Stimulated activated naive CD8-positive, alpha-beta T cell treated with anti-CD3 and anti-CD28 coated beads, Interleukin-15, Interleukin-2, amounts not matched to agents 100 ng/mL and 50 ng/mL, for 24 hours (primary cell): ENCODE results near the gene UBXN7.
"Not testable (repeated sequence)": the region's sequence is repeated elsewhere in the genome, so short reads cannot be mapped to it uniquely, and the experiment has no call there.

Experiments used
- H3K27ac Mint-ChIP-seq: one replicate; pipeline ENCODE4 v1.8.0; 2021; ENCODE audit warnings: mild to moderate bottlenecking, mixed read lengths
- H3K27me3 Mint-ChIP-seq: one replicate; pipeline ENCODE4 v1.8.0; 2021; ENCODE audit warnings: mixed read lengths
- H3K36me3 Mint-ChIP-seq: one replicate; pipeline ENCODE4 v1.8.0; 2021; ENCODE audit warnings: low read depth, mixed read lengths
- H3K4me1 Mint-ChIP-seq: one replicate; pipeline ENCODE4 v1.8.0; 2021; ENCODE audit warnings: low read depth, mixed read lengths
- H3K4me3 Mint-ChIP-seq: one replicate; pipeline ENCODE4 v1.8.0; 2021; ENCODE audit warnings: mild to moderate bottlenecking, mixed read lengths
- H3K9me3 Mint-ChIP-seq: one replicate; pipeline ENCODE4 v1.8.0; 2021; ENCODE audit warnings: mixed read lengths

The UBXN7 gene

GRCh38 chr3:196432137-196432879 lies at the start of gene UBXN7:
Gene UBXN7 (minus strand): TSS chr3:196432427. CDS start chr3:196432399, 28 bp downstream.
- H3K4me3 Mint-ChIP-seq: peak within 1 kb of the TSS; percentile 87
- H3K9me3 Mint-ChIP-seq: no peaks in the 10 kb centered on the region
- peak within 1 kb of the TSS; percentile 59 for H3K27ac Mint-ChIP-seq
- peaks cover 21% of the 10 kb centered on the region for H3K4me1 Mint-ChIP-seq
- no peaks in the 10 kb centered on the region for H3K27me3 Mint-ChIP-seq
- peaks cover 14% of the 10 kb centered on the region for H3K36me3 Mint-ChIP-seq

GRCh38 chr3:196477678-196478077 lies 45.5 kb upstream of the UBXN7 start:
- H3K36me3 Mint-ChIP-seq: peaks cover 45% of the 10 kb centered on the region
- no peaks in the 10 kb centered on the region for H3K9me3 Mint-ChIP-seq
- no peaks in the 10 kb centered on the region for H3K27me3 Mint-ChIP-seq
- H3K27ac Mint-ChIP-seq: no peak overlapping the region
- no peak overlapping the region for H3K4me3 Mint-ChIP-seq
- H3K4me1 Mint-ChIP-seq: no peaks in the 10 kb centered on the region

GRCh38 chr3:196472286-196472685 lies 40.1 kb upstream of the UBXN7 start:
- H3K27me3 Mint-ChIP-seq: no peaks in the 10 kb centered on the region
- peaks cover 49% of the 10 kb centered on the region for H3K36me3 Mint-ChIP-seq
- H3K4me3 Mint-ChIP-seq: no peak overlapping the region
- H3K9me3 Mint-ChIP-seq: no peaks in the 10 kb centered on the region
- peaks cover 5% of the 10 kb centered on the region for H3K4me1 Mint-ChIP-seq
- H3K27ac Mint-ChIP-seq: no peak overlapping the region

- Mint-ChIP-seq H3K27me3 (no peaks in the 10 kb centered on the region), H3K9me3 (no peaks in the 10 kb centered on the region), H3K36me3 (peaks cover 45% of the 10 kb centered on the region), H3K4me3 (no peak overlapping the region), H3K27ac (no peak overlapping the region), H3K4me1 (peaks cover 5% of the 10 kb centered on the region)
Measured at GRCh38 chr3:196471551-196471950, 39.3 kb upstream of the UBXN7 start.

- H3K27me3 Mint-ChIP-seq, H3K4me3 Mint-ChIP-seq, H3K9me3 Mint-ChIP-seq, H3K27ac Mint-ChIP-seq, H3K4me1 Mint-ChIP-seq: not testable (repeated sequence)
- peaks cover 42% of the 10 kb centered on the region for H3K36me3 Mint-ChIP-seq
Measured at GRCh38 chr3:196470182-196470581, 38.0 kb upstream of the UBXN7 start.

- Mint-ChIP-seq H3K4me3 (no peak overlapping the region), H3K4me1 (peaks cover 7% of the 10 kb centered on the region), H3K27ac (no peak overlapping the region), H3K36me3 (peaks cover 21% of the 10 kb centered on the region), H3K9me3 (no peaks in the 10 kb centered on the region), H3K27me3 (no peaks in the 10 kb centered on the region)
Measured at GRCh38 chr3:196463804-196464203, 31.6 kb upstream of the UBXN7 start.

- Mint-ChIP-seq H3K27me3 (no peaks in the 10 kb centered on the region), H3K36me3 (peaks cover 20% of the 10 kb centered on the region), H3K4me3 (no peak overlapping the region), H3K9me3 (no peaks in the 10 kb centered on the region), H3K4me1 (peaks cover 7% of the 10 kb centered on the region), H3K27ac (no peak overlapping the region)
Measured at GRCh38 chr3:196463478-196463756, 31.2 kb upstream of the UBXN7 start.

- not testable (repeated sequence) for H3K27me3 Mint-ChIP-seq
Measured at GRCh38 chr3:196462680-196463477, 30.7 kb upstream of the UBXN7 start.

GRCh38 chr3:196458063-196458462 lies 25.8 kb upstream of the UBXN7 start:
- no peak overlapping the region for H3K27ac Mint-ChIP-seq
- peaks cover 16% of the 10 kb centered on the region for H3K4me1 Mint-ChIP-seq
- peaks cover 5% of the 10 kb centered on the region for H3K36me3 Mint-ChIP-seq

More at GRCh38 chr3:196462680-196463477, 30.7 kb upstream of the UBXN7 start:
- H3K27ac Mint-ChIP-seq, H3K4me3 Mint-ChIP-seq, H3K9me3 Mint-ChIP-seq: not testable (repeated sequence)
- Mint-ChIP-seq H3K36me3 (peaks cover 18% of the 10 kb centered on the region), H3K4me1 (peaks cover 10% of the 10 kb centered on the region)

GRCh38 chr3:196457470-196457869 lies 25.2 kb upstream of the UBXN7 start:
- not testable (repeated sequence) for H3K27ac Mint-ChIP-seq, H3K4me3 Mint-ChIP-seq, H3K9me3 Mint-ChIP-seq, H3K27me3 Mint-ChIP-seq, H3K36me3 Mint-ChIP-seq
- H3K4me1 Mint-ChIP-seq: peaks cover 16% of the 10 kb centered on the region

More at GRCh38 chr3:196458063-196458462, 25.8 kb upstream of the UBXN7 start:
- H3K4me3 Mint-ChIP-seq: no peak overlapping the region
- no peaks in the 10 kb centered on the region for H3K9me3 Mint-ChIP-seq
- H3K27me3 Mint-ChIP-seq: no peaks in the 10 kb centered on the region

GRCh38 chr3:196454935-196455334 lies 22.7 kb upstream of the UBXN7 start:
- Mint-ChIP-seq H3K4me1 (peaks cover 10% of the 10 kb centered on the region), H3K4me3 (no peak overlapping the region), H3K9me3 (no peaks in the 10 kb centered on the region), H3K27me3 (no peaks in the 10 kb centered on the region), H3K36me3 (no peaks in the 10 kb centered on the region), H3K27ac (no peak overlapping the region)

- H3K9me3 Mint-ChIP-seq, H3K27me3 Mint-ChIP-seq, H3K36me3 Mint-ChIP-seq, H3K4me1 Mint-ChIP-seq, H3K4me3 Mint-ChIP-seq, H3K27ac Mint-ChIP-seq: not testable (repeated sequence)
Measured at GRCh38 chr3:196445391-196445790, 13.2 kb upstream of the UBXN7 start.

- H3K27ac Mint-ChIP-seq: no peak overlapping the region
- no peaks in the 10 kb centered on the region for H3K4me1 Mint-ChIP-seq
- H3K4me3 Mint-ChIP-seq: no peak overlapping the region
Measured at GRCh38 chr3:196444500-196444894, 12.3 kb upstream of the UBXN7 start.

GRCh38 chr3:196440696-196441095 lies 8.5 kb upstream of the UBXN7 start:
- no peaks in the 10 kb centered on the region for H3K36me3 Mint-ChIP-seq
- H3K27ac Mint-ChIP-seq: no peak overlapping the region
- H3K27me3 Mint-ChIP-seq: no peaks in the 10 kb centered on the region
- H3K9me3 Mint-ChIP-seq: no peaks in the 10 kb centered on the region
- no peaks in the 10 kb centered on the region for H3K4me1 Mint-ChIP-seq
- H3K4me3 Mint-ChIP-seq: no peak overlapping the region

More at GRCh38 chr3:196444500-196444894, 12.3 kb upstream of the UBXN7 start:
- Mint-ChIP-seq H3K9me3 (no peaks in the 10 kb centered on the region), H3K27me3 (no peaks in the 10 kb centered on the region), H3K36me3 (no peaks in the 10 kb centered on the region)

- Mint-ChIP-seq H3K4me3 (no peak overlapping the region), H3K27ac (no peak overlapping the region), H3K4me1 (no peaks in the 10 kb centered on the region), H3K36me3 (no peaks in the 10 kb centered on the region), H3K27me3 (no peaks in the 10 kb centered on the region), H3K9me3 (no peaks in the 10 kb centered on the region)
Measured at GRCh38 chr3:196440041-196440537, 7.9 kb upstream of the UBXN7 start.
